OCI-LY1 (cell line): ENCODE measurements around the gene KHDC4.

Experiments
- EZH2 ChIP-seq: fragments of 200-600 bp; sonication (generic), shearing (Covaris generic); IDR thresholded peaks from 2 replicates; pipeline ENCODE4 v1.8.0; 2017; ENCODE audit warnings: borderline replicate concordance, mixed run types, mild to moderate bottlenecking, antibody characterized with exemption, low read length, moderate library complexity, mixed read lengths
- TF ChIP-seq, protein P1 (sequence below): fragments of 200-600 bp; sonication (generic), shearing (Covaris generic); IDR thresholded peaks from 2 replicates; pipeline ENCODE4 v1.5.1; 2017; ENCODE audit warnings: mild to moderate bottlenecking, antibody characterized with exemption, low read length, moderate library complexity, mixed read lengths

DNA sequence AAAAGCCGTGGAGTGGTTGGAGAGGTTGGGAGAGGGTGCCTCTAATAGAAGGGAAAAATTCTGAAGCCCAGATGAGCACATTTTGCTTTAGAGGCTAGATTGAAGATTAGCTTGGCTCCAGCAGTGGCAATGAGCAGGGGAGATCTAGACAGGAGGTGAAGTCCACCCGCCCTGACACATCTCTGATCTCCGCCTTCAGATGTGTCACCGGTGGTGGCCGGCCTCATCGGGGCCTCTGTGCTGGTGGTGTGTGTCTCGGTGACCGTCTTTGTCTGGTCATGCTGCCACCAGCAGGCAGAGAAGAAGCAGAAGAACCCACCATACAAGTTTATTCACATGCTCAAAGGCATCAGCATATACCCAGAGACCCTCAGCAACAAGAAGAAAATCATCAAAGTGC lies 66.4 kb downstream of the KHDC4 start:
- TF ChIP-seq, protein P1, sequence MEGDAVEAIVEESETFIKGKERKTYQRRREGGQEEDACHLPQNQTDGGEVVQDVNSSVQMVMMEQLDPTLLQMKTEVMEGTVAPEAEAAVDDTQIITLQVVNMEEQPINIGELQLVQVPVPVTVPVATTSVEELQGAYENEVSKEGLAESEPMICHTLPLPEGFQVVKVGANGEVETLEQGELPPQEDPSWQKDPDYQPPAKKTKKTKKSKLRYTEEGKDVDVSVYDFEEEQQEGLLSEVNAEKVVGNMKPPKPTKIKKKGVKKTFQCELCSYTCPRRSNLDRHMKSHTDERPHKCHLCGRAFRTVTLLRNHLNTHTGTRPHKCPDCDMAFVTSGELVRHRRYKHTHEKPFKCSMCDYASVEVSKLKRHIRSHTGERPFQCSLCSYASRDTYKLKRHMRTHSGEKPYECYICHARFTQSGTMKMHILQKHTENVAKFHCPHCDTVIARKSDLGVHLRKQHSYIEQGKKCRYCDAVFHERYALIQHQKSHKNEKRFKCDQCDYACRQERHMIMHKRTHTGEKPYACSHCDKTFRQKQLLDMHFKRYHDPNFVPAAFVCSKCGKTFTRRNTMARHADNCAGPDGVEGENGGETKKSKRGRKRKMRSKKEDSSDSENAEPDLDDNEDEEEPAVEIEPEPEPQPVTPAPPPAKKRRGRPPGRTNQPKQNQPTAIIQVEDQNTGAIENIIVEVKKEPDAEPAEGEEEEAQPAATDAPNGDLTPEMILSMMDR = no peak
- no peak for TF ChIP-seq EZH2
